ENCODE measurements around the gene DNAJC2.

The DNAJC2 gene

GRCh38 chr7:103344453-103345149, at the start of gene DNAJC2:
Gene DNAJC2, minus strand, starts transcription at chr7:103344767. Its CDS starts 145 bp downstream, at chr7:103344622.
- DNase-seq: peak; percentile 88

GRCh38 chr7:103391976-103392375, 47.4 kb upstream of the DNAJC2 start:
- no peak for DNase-seq

- DNase-seq: no peak
These were observed 46.6 kb upstream of the DNAJC2 start for GRCh38 chr7:103391150-103391549.

- DNase-seq: no peak
These were observed 44.7 kb upstream of the DNAJC2 start for GRCh38 chr7:103389263-103389662.

- no peak for DNase-seq
These were observed 44.0 kb upstream of the DNAJC2 start for GRCh38 chr7:103388469-103389140.

GRCh38 chr7:103387242-103387641, 42.7 kb upstream of the DNAJC2 start:
- DNase-seq: no peak

GRCh38 chr7:103382032-103382402, 37.5 kb upstream of the DNAJC2 start:
- no peak for DNase-seq

- no peak for DNase-seq
These were observed 36.9 kb upstream of the DNAJC2 start for GRCh38 chr7:103381280-103382031.

GRCh38 chr7:103380395-103381191, 36.0 kb upstream of the DNAJC2 start:
- no peak for DNase-seq

GRCh38 chr7:103379270-103379975, 34.9 kb upstream of the DNAJC2 start:
- peak; percentile 77 for DNase-seq

- peak; percentile 20 for DNase-seq
These were observed 29.5 kb upstream of the DNAJC2 start for GRCh38 chr7:103373866-103374643.

- no peak for DNase-seq
These were observed 24.9 kb upstream of the DNAJC2 start for GRCh38 chr7:103369432-103369831.

- peak; percentile 9 for DNase-seq
These were observed 5.2 kb upstream of the DNAJC2 start for GRCh38 chr7:103349805-103350204.

- no peak for DNase-seq
These were observed 4.4 kb upstream of the DNAJC2 start for GRCh38 chr7:103348959-103349358.

GRCh38 chr7:103348452-103348851, 3.9 kb upstream of the DNAJC2 start:
- DNase-seq: peak; percentile 12

GRCh38 chr7:103347507-103348267, 3.1 kb upstream of the DNAJC2 start, which contains the start of gene PSMC2:
Gene PSMC2, plus strand, starts transcription at chr7:103347643. Its CDS starts 69 bp downstream, at chr7:103347712.
- DNase-seq: peak; percentile 90

GRCh38 chr7:103346396-103346795, 1.8 kb upstream of the DNAJC2 start:
- DNase-seq: no peak

- peak; percentile 41 for DNase-seq
These were observed 662 bp downstream of the DNAJC2 start for GRCh38 chr7:103343758-103344452.

GRCh38 chr7:103343332-103343731, 1.2 kb downstream of the DNAJC2 start:
- no peak for DNase-seq

GRCh38 chr7:103341466-103341865, 3.1 kb downstream of the DNAJC2 start:
- DNase-seq: no peak
